Trophoblast cell (in vitro differentiated cells and primary cell): ENCODE measurements around the gene LRMDA.

Source experiments
- DNase-seq, 2 donors: peaks; one replicate each; pipeline ENCODE4 v3.0.0-alpha.2; 2016
- H2AFZ ChIP-seq: 2 replicates; pipeline ENCODE4 v1.6.1; 2013; ENCODE audit warnings: low read length, moderate library complexity, mild to moderate bottlenecking; ENCODE audit not compliant: insufficient read depth, poor library complexity
- H2AK5ac ChIP-seq: 2 replicates; pipeline ENCODE4 v1.6.1; 2013; ENCODE audit warnings: mild to moderate bottlenecking, low read length
- H2BK120ac ChIP-seq: 2 replicates; pipeline ENCODE4 v1.6.1; 2013; ENCODE audit warnings: low read length, mild to moderate bottlenecking, moderate library complexity; ENCODE audit not compliant: insufficient read depth, poor library complexity
- H2BK12ac ChIP-seq: 2 replicates; pipeline ENCODE4 v1.6.1; 2013; ENCODE audit warnings: mild to moderate bottlenecking, low read length, moderate library complexity
- H2BK5ac ChIP-seq: 2 replicates; pipeline ENCODE4 v1.6.1; 2013; ENCODE audit warnings: low read length, low read depth, moderate library complexity, mild to moderate bottlenecking; ENCODE audit not compliant: poor library complexity
- H3K14ac ChIP-seq: 2 replicates; pipeline ENCODE4 v1.6.1; 2013; ENCODE audit warnings: mild to moderate bottlenecking, low read length
- H3K18ac ChIP-seq: 2 replicates; pipeline ENCODE4 v1.6.1; 2013; ENCODE audit warnings: mild to moderate bottlenecking, low read length
- H3K23ac ChIP-seq: 2 replicates; pipeline ENCODE4 v1.6.1; 2013; ENCODE audit warnings: low read length
- H3K27ac ChIP-seq: 2 replicates; pipeline ENCODE4 v1.5.1; 2013; ENCODE audit warnings: low read depth, mild to moderate bottlenecking, inconsistent platforms, low read length, moderate library complexity
- H3K27me3 ChIP-seq: 2 replicates; pipeline ENCODE4 v1.6.1; 2013; ENCODE audit warnings: inconsistent platforms, mild to moderate bottlenecking, low read length, moderate library complexity; ENCODE audit not compliant: insufficient read depth
- H3K36me3 ChIP-seq, 2 experiments: 1 replicate in 1 of 2; 2 replicates in 1 of 2; pipeline ENCODE4 v1.6.1; 2013; ENCODE audit warnings: low read length in 2 of 2, mild to moderate bottlenecking in 2 of 2, moderate library complexity in 1 of 2; ENCODE audit not compliant: insufficient read depth in 2 of 2, control insufficient read depth in 1 of 2
- H3K4ac ChIP-seq: 2 replicates; pipeline ENCODE4 v1.6.1; 2013; ENCODE audit warnings: low read depth, mild to moderate bottlenecking, low read length, moderate library complexity
- H3K4me1 ChIP-seq, 2 experiments: 1 replicate in 1 of 2; 2 replicates in 1 of 2; pipeline ENCODE4 v1.6.1; 2013; ENCODE audit warnings: low read length in 2 of 2, mild to moderate bottlenecking in 2 of 2, moderate library complexity in 1 of 2; ENCODE audit not compliant: insufficient read depth in 2 of 2, control insufficient read depth in 1 of 2
- H3K4me2 ChIP-seq: 2 replicates; pipeline ENCODE4 v1.6.1; 2013; ENCODE audit warnings: inconsistent platforms, mild to moderate bottlenecking, low read length, moderate library complexity
- H3K4me3 ChIP-seq: 2 replicates; pipeline ENCODE4 v1.5.1; 2013; ENCODE audit warnings: mild to moderate bottlenecking, low read depth, low read length, inconsistent platforms
- H3K79me1 ChIP-seq: one replicate; pipeline ENCODE4 v1.6.1; 2013; ENCODE audit warnings: low read length
- H3K79me2 ChIP-seq: 2 replicates; pipeline ENCODE4 v1.6.1; 2013; ENCODE audit warnings: low read length, mild to moderate bottlenecking; ENCODE audit not compliant: control insufficient read depth, insufficient read depth, poor library complexity
- H3K9ac ChIP-seq: 2 replicates; pipeline ENCODE4 v1.6.1; 2013; ENCODE audit warnings: mild to moderate bottlenecking, low read length
- H3K9me3 ChIP-seq: 2 replicates; pipeline ENCODE4 v1.6.1; 2013; ENCODE audit warnings: low read depth, mild to moderate bottlenecking, control low read depth, inconsistent platforms, low read length; ENCODE audit not compliant: insufficient read depth
- H4K12ac ChIP-seq: 2 replicates; pipeline ENCODE4 v1.6.1; 2013; ENCODE audit warnings: low read depth, mild to moderate bottlenecking, low read length, moderate library complexity
- H4K8ac ChIP-seq: 2 replicates; pipeline ENCODE4 v1.6.1; 2013; ENCODE audit warnings: low read depth, mild to moderate bottlenecking, low read length, moderate library complexity
- H4K91ac ChIP-seq: one replicate; pipeline ENCODE4 v1.6.1; 2013; ENCODE audit warnings: low read depth, mild to moderate bottlenecking, low read length, moderate library complexity
- WGBS: extraction: QIAGEN DNeasy Blood & Tissue Kit; methylation state at CpG from one replicate; pipeline ENCODE4 v1.1.7; 2013; ENCODE audit warnings: missing lambda C conversion rate; ENCODE audit not compliant: insufficient read length, insufficient coverage; ENCODE audit errors: extremely low coverage; 5-methylcytosine and 5-hydroxymethylcytosine counted together

LRMDA gene

DNA sequence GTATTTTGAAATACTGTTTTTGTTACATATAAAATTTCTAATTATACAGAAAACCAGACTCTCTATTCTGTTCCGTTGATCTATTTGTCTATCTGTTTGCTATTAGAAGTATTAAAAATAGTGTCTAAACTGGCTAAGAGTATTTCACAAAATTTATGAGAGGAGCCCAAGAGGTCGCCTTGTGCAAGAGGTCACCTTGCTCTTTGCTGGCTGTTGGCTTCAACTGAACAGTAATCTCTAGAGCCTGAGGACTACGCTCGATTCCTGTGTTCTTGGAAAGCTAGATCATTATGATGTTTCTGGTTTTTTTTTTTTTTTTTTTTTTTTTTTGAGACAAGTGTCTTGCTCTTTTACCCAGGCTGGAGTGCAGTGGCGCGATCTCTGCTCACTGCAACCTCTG lies 428.6 kb downstream of the LRMDA start:
- no peaks in the 10 kb centered on the region for H3K4me1 ChIP-seq
- H4K12ac ChIP-seq = no peak overlapping the region
- H4K8ac ChIP-seq = no peak overlapping the region
- H3K18ac ChIP-seq = no peak overlapping the region
- H3K23ac ChIP-seq = no peak overlapping the region
- no CpG with 5 or more reads among the region's 6 CpGs for WGBS
- H3K36me3 ChIP-seq = no peaks in the 10 kb centered on the region
- no peaks in the 10 kb centered on the region for H3K9me3 ChIP-seq
- H3K4me2 ChIP-seq = no peak overlapping the region
- H3K9ac ChIP-seq = no peak overlapping the region
- no peak overlapping the region for H3K27ac ChIP-seq
- H2BK5ac ChIP-seq = no peak overlapping the region
- no peak overlapping the region for H2BK12ac ChIP-seq
- H2AFZ ChIP-seq = no peak overlapping the region
- H4K91ac ChIP-seq = no peak overlapping the region
- H3K79me2 ChIP-seq = no peaks in the 10 kb centered on the region
- H2BK120ac ChIP-seq = no peak overlapping the region
- H2AK5ac ChIP-seq = no peak overlapping the region
- no peak overlapping the region for H3K4ac ChIP-seq
- no peak overlapping the region for H3K4me3 ChIP-seq
- no peak for DNase-seq
- H3K27me3 ChIP-seq = no peaks in the 10 kb centered on the region
- H3K79me1 ChIP-seq = no peaks in the 10 kb centered on the region
- H3K14ac ChIP-seq = no peak overlapping the region

DNA sequence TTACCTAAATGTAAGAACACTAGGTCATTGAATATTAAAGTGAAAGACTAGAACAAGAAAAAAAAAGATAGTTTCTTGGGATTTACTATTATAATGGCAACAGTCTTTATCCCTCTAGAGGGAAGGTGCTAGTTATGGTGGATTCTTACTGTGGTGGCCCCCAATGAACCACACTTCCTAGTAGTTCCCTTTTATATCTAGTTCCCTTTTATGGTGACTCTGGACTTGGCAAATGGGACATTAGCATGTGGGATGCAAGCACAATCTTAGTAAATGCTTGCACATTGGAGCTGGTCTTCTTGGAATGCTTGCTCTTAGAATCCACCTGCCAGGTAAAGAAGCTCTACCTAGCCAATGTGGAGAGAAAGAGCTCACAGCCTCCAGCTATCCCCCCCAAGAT lies 430.2 kb downstream of the LRMDA start:
- no peak for DNase-seq
- H2BK12ac ChIP-seq = no peak overlapping the region
- no peaks in the 10 kb centered on the region for H3K79me1 ChIP-seq
- H3K14ac ChIP-seq = no peak overlapping the region
- H3K27ac ChIP-seq = no peak overlapping the region
- H3K18ac ChIP-seq = no peak overlapping the region
- no peak overlapping the region for H2BK120ac ChIP-seq
- H3K4ac ChIP-seq = no peak overlapping the region
- H3K9me3 ChIP-seq = no peaks in the 10 kb centered on the region
- H2AFZ ChIP-seq = no peak overlapping the region
- no peak overlapping the region for H3K4me2 ChIP-seq
- H2BK5ac ChIP-seq = no peak overlapping the region
- H3K9ac ChIP-seq = no peak overlapping the region
- H3K27me3 ChIP-seq = no peaks in the 10 kb centered on the region
- H2AK5ac ChIP-seq = no peak overlapping the region
- H3K23ac ChIP-seq = no peak overlapping the region
- H3K4me1 ChIP-seq = no peaks in the 10 kb centered on the region
- no peaks in the 10 kb centered on the region for H3K36me3 ChIP-seq
- H4K12ac ChIP-seq = no peak overlapping the region
- no peak overlapping the region for H3K4me3 ChIP-seq
- no peak overlapping the region for H4K8ac ChIP-seq
- H4K91ac ChIP-seq = no peak overlapping the region
- no peaks in the 10 kb centered on the region for H3K79me2 ChIP-seq

DNA sequence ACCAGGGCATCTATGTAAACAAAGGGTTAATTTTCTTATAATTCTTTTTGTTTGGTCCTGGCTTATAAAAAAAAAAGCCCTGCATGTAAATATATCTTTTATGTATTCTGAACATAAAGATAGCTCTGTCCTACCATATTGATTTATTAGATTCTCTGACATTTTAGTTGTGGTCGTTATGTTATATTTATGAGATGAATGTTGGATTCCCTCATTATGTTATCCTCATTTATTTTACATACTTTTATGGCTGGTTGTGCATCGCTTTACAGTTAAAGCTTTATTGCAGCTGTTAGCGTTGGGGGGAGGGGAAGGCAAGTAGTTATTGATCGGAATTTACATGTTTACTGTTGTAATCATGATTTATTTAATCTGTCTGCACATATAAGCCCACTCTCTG lies 431.5 kb downstream of the LRMDA start:
- no peak overlapping the region for H2BK120ac ChIP-seq
- no peak overlapping the region for H3K27ac ChIP-seq
- H3K27me3 ChIP-seq = no peaks in the 10 kb centered on the region
- H2BK5ac ChIP-seq = no peak overlapping the region
- no peak for DNase-seq
- no peak overlapping the region for H3K14ac ChIP-seq
- H4K12ac ChIP-seq = no peak overlapping the region
- no peak overlapping the region for H4K91ac ChIP-seq
- H3K4me1 ChIP-seq = no peaks in the 10 kb centered on the region
- no peak overlapping the region for H2AK5ac ChIP-seq
- H2BK12ac ChIP-seq = no peak overlapping the region
- no peaks in the 10 kb centered on the region for H3K9me3 ChIP-seq
- no peak overlapping the region for H3K4me2 ChIP-seq
- H3K79me2 ChIP-seq = no peaks in the 10 kb centered on the region
- H3K79me1 ChIP-seq = no peaks in the 10 kb centered on the region
- no CpG with 5 or more reads among the region's 4 CpGs for WGBS
- H3K23ac ChIP-seq = no peak overlapping the region
- no peak overlapping the region for H4K8ac ChIP-seq
- H3K18ac ChIP-seq = no peak overlapping the region
- H3K9ac ChIP-seq = no peak overlapping the region
- no peak overlapping the region for H3K4me3 ChIP-seq
- H3K4ac ChIP-seq = no peak overlapping the region
- H2AFZ ChIP-seq = no peak overlapping the region
- H3K36me3 ChIP-seq = no peaks in the 10 kb centered on the region

DNA sequence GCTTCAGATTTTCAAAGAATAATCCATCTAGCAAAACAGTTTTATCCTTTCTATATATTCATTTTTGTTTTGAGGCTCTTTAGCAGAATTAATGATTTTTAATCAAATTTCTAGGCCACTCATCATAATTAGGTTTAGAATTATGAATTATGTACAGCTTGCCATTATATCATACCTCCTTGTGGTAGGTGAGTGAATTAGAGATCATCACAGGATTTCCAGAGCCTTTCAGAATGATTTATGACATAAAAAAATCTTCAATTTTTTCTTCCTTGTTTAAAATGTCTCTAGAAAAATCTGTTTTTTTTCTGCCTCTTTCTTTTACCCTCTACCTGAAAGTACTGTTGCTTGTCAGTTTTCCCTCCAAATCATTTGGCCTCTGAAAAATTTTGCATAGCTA lies 433.3 kb downstream of the LRMDA start:
- Histone ChIP-seq H3K9ac (no peak overlapping the region), H3K27me3 (no peaks in the 10 kb centered on the region), H3K4ac (no peak overlapping the region), H3K4me3 (no peak overlapping the region), H3K9me3 (no peaks in the 10 kb centered on the region), H2BK12ac (no peak overlapping the region), H4K91ac (no peak overlapping the region), H2AFZ (no peak overlapping the region), H3K23ac (no peak overlapping the region), H3K79me2 (no peaks in the 10 kb centered on the region), H3K4me1 (no peaks in the 10 kb centered on the region), H3K4me2 (no peak overlapping the region), H2BK5ac (no peak overlapping the region), H3K18ac (no peak overlapping the region), H3K79me1 (no peaks in the 10 kb centered on the region), H3K27ac (no peak overlapping the region), H3K14ac (no peak overlapping the region), H2AK5ac (no peak overlapping the region), H3K36me3 (no peaks in the 10 kb centered on the region), H2BK120ac (no peak overlapping the region), H4K12ac (no peak overlapping the region), H4K8ac (no peak overlapping the region)
- DNase-seq = no peak
